Omental fat pad (tissue), 4 donors: ENCODE data around the gene FAM13C. TPM values are rescaled to one million over a fixed set of nuclear protein-coding genes. Genes with fewer than 3 reads are reported as not detected.

Experiments used
- ATAC-seq: fragments of 150-250 bp; one replicate; pipeline ENCODE4 v1.9.1; 2016; ENCODE audit warnings: mild to moderate bottlenecking, moderate library complexity; ENCODE audit not compliant: low FRiP score
- DNase-seq: peaks from one replicate; pipeline ENCODE4 v3.0.0-alpha.2; 2019; ENCODE audit warnings: low spot score
- total RNA-seq, 4 donors: library from RNA; depleted of rRNA; stranded (reverse); fragments of >200 nt; gene quantifications; one replicate each; pipeline ENCODE4 v1.1.0, GENCODE V29; 2016
- TF ChIP-seq, protein P1 (sequence below), 3 donors: fragments of 450-650 bp; IDR thresholded peaks; one replicate each; pipeline ENCODE4 v1.5.1; 2016 to 2017; ENCODE audit warnings: antibody characterized with exemption in 3 of 3, mild to moderate bottlenecking in 3 of 3, moderate library complexity in 2 of 3

Gene FAM13C
- total RNA-seq, 4 donors from 2014 or later = 2.2 to 43.0 (median 11.6) TPM

DNA sequence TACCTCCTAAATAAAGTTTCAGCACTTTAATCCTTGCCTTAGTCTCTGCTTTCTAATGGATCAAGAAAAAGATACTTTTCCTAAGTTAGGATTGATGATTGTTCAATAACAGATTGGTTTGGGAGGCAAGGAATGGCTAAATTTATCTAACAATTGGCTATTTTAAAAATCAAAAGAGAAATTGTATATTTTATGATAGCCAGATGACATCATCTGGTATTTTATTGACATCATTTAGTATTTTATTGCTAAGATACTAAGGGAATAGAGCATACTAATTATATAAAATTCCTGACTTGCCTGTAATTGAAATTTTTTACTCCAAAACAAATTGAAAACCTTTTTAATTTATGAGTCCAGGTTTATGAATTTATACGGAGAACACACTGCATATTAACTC lies 19.3 kb upstream of the FAM13C start:
- DNase-seq (no peak), ATAC-seq (no peak)

DNA sequence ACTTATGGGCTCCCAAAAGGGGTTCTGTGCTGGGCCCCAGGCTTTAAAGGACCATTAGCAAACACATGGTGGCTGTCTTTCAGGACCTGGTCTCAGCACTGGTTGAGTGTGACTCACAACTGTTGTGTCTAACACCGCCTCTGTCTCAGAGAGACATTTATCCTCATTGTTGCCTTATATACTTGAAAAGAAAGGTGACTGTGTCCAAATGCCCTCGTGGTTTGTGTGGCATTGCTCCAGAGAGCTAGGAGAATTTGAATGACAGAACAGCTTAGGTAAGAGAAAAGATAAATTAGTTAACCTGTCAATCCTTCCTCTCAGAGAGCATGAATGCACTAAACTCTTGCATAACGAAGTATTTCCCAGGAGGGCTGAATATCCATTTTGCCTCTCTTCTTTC lies 14.5 kb upstream of the FAM13C start:
- no peak for ATAC-seq
- no peak for DNase-seq
- TF ChIP-seq, protein P1, sequence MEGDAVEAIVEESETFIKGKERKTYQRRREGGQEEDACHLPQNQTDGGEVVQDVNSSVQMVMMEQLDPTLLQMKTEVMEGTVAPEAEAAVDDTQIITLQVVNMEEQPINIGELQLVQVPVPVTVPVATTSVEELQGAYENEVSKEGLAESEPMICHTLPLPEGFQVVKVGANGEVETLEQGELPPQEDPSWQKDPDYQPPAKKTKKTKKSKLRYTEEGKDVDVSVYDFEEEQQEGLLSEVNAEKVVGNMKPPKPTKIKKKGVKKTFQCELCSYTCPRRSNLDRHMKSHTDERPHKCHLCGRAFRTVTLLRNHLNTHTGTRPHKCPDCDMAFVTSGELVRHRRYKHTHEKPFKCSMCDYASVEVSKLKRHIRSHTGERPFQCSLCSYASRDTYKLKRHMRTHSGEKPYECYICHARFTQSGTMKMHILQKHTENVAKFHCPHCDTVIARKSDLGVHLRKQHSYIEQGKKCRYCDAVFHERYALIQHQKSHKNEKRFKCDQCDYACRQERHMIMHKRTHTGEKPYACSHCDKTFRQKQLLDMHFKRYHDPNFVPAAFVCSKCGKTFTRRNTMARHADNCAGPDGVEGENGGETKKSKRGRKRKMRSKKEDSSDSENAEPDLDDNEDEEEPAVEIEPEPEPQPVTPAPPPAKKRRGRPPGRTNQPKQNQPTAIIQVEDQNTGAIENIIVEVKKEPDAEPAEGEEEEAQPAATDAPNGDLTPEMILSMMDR (IDR thresholded peaks at IDR 0.05) = no peak

More for the DNA sequence above, 19.3 kb upstream of the FAM13C start:
- TF ChIP-seq, protein P1 (IDR thresholded peaks at IDR 0.05) = no peak

DNA sequence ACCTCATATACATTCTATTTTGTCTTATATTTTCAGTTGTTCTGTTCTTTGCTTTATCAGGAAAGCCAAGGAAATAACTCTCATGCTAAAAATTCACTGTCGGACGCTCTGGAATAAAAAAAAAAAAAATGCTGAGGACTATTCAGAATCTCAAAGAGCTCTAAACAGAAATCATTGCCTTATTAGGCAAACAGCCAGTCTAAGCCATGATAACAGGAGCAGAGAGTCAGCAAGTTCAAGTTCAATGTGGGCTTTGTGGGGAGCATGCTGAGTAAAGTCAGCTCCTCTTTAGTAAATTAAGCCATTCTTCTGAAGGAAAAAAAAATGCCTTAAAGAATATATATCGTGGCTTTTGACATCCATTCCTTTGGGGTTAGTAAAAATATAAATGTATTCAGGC lies 13.6 kb upstream of the FAM13C start:
- DNase-seq (no peak), ATAC-seq (no peak)
- TF ChIP-seq, protein P1 (IDR thresholded peaks at IDR 0.05) = no peak

DNA sequence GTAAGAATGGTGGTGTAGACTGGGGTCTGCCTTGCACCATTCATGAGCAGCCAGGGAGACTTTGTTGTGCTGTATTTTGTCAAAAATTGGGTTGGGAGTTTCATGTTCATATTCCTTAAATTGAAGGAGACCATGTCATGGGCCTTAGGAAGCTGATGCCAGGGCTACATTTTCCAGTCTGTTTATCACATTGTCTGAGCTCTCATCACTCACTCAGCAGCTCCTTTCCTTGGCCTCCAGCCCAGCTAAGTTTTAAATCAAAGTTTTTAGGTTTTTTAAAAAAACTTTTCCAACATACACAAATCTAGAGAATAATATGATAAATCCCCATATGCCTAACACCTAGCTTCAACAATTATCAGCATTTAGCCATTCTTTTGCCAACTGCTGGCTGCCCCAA lies 12.6 kb upstream of the FAM13C start:
- ATAC-seq (no peak), DNase-seq (no peak)
- TF ChIP-seq, protein P1 (IDR thresholded peaks at IDR 0.05) = no peak

DNA sequence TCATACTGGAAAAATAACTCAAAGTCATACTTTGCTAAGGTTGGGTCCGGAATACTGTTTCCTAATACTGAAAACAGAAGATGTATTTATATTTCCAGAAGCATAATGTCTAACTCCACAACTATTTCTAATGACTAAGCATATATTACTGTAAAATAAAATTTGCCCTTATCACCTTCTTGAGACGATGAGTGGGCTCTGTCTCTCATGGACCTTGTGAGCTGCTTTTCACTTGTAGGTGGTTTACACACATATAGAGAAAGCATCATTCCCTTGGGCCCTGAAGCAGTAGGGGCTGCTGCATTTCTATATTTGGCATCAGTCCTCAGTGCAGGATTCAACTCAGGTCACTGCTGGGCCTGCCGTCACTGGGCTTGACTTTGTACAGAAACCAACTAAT lies 10.7 kb upstream of the FAM13C start:
- ATAC-seq (peak; percentile 89), DNase-seq (no peak)
- TF ChIP-seq, protein P1 (IDR thresholded peaks at IDR 0.05) = no peak

DNA sequence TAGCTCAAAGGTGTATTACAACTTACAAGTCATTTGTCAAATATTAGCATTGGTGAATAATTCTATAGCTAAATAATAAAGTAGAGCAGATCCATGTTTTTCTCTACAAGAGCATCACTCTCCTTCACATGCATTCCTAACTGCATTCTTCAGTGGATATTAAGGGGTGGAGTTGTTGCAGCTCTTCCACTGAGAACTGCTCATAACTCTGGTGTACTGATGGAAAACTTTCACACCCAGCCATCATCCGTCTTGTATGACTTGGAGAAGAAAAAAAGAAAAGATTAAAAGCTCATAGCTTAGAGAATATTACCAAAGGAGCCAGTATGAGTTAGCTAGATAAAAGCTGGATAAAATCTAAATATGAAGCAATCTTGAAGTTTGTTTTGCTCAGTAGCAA lies 10.2 kb upstream of the FAM13C start:
- DNase-seq (no peak), ATAC-seq (peak; percentile 27)
- TF ChIP-seq, protein P1 (IDR thresholded peaks at IDR 0.05) = no peak

DNA sequence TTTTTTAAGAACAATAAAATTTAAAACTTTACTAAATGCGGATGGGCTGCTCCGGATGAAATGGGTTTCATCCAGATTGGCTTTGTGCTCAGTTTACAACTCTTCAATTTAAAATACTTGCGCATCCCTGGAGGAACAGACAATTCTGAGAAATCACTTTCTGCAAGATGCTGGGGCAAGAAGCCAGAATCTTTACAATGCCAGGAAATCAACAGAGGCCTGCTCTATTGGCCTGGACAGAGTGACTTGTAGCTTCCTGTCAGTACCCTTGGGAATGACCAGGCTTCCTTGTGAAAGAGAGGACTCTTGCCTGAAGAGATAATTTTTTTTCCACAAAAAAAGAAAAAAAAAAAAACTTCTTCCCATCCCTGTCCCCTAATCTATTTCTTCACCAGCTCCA lies 3.9 kb upstream of the FAM13C start:
- no peak for DNase-seq
- ATAC-seq = no peak
- TF ChIP-seq, protein P1 (IDR thresholded peaks at IDR 0.05) = no peak
